ENCODE data around the gene RGS17.
A peak's percentile ranks its signal among the peaks of the same experiment; 100 is the strongest.

Gene RGS17

DNA sequence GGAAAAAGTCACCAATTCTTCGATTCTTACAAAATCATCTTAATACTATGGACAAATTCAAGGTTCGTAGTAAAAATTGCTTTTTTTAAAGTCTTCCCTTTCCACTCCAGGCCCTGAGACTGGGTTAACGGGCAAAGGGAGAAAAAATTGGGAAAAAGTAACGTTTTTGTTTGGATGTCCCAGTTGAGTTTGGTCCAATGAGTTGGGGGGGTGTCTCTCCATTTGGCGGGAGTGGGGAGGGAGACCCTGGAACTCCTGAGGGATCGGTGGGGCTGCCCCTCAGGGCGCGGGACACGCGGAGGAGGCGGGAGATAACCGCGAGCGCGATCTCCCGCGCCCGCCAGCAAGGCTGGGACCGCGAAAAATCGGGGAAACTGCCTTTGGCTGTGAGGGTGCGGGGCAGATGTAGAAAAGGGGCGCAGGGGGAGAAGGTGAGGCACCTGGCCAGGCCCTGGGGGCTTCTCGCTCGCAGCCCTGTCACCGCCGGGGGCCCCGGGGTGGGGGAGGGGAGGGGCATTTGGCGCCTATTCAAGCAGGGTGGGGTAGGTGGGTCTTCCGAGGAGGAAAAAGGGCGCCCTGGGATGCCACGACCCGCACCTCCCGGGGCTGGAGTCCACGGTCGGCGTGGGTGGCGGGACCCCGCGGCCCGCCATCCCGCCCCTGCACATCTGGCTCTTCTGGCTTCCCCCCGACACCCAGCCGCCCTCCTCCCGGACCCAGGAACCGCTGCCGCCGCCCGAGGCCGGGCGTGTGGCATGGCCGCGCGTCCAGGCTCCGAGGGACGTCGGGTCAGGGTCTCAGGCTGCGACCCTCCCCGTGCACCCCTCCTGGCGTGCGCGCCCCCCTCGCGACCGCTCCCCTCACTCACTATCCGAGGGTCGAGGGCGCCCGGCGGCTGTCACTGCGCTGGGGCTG, 148.8 kb downstream of the RGS17 start (continued):
- TF ChIP-seq ZNF704 (tag by site-specific recombination; IDR thresholded peaks at IDR 0.05) (no peak), ZNF596 (tag by site-specific recombination; IDR thresholded peaks at IDR 0.05) (no peak), ZNF501 (tag by site-specific recombination; IDR thresholded peaks at IDR 0.05) (no peak), ZNF221 (tag by site-specific recombination; IDR thresholded peaks at IDR 0.05; ENCODE audit: borderline replicate concordance) (no peak), SALL2 (tag by site-specific recombination; IDR thresholded peaks at IDR 0.05; ENCODE audit: borderline replicate concordance) (no peak), ZNF133 (tag by site-specific recombination; IDR thresholded peaks at IDR 0.05) (no peak), YY2 (tag by site-specific recombination; IDR thresholded peaks at IDR 0.05) (no peak), ZNF423 (tag by site-specific recombination; IDR thresholded peaks at IDR 0.05) (peak; percentile 53), ZNF341 (tag by site-specific recombination; IDR thresholded peaks at IDR 0.05; ENCODE audit: low read depth) (peak; percentile 97), ZNF404 (tag by site-specific recombination; IDR thresholded peaks at IDR 0.05) (no peak), ZNF837 (tag by site-specific recombination; IDR thresholded peaks at IDR 0.05) (no peak), EGR2 (tag by site-specific recombination; IDR thresholded peaks at IDR 0.05; ENCODE audit: low read depth) (no peak), BCL11B (tag by site-specific recombination; IDR thresholded peaks at IDR 0.05; ENCODE audit: low read depth) (no peak), SP7 (tag by site-specific recombination; IDR thresholded peaks at IDR 0.05) (peak; percentile 14; the same call in 1 of the 2 replicates), ZBTB21 (tag by site-specific recombination; IDR thresholded peaks at IDR 0.05) (no peak), ZNF707 (tag by site-specific recombination; IDR thresholded peaks at IDR 0.05) (no peak), OVOL3 (tag by site-specific recombination; IDR thresholded peaks at IDR 0.05) (no peak; the same call in 1 of the 2 replicates), ZNF426 (tag by site-specific recombination; IDR thresholded peaks at IDR 0.05) (no peak; the same call in 1 of the 2 replicates), BCL6B (tag by site-specific recombination; IDR thresholded peaks at IDR 0.05) (no peak), ZNF791 (tag by site-specific recombination; IDR thresholded peaks at IDR 0.05) (no peak), ZNF223 (tag by site-specific recombination; IDR thresholded peaks at IDR 0.05) (no peak), ZNF560 (tag by site-specific recombination; IDR thresholded peaks at IDR 0.05; ENCODE audit: borderline replicate concordance) (no peak), ZBTB8A (tag by site-specific recombination; IDR thresholded peaks at IDR 0.05) (peak; percentile 87; the same call in 1 of the 2 replicates), ZNF391 (tag by site-specific recombination; IDR thresholded peaks at IDR 0.05; ENCODE audit: borderline replicate concordance, low read depth) (no peak), ZBTB49 (tag by site-specific recombination; IDR thresholded peaks at IDR 0.05; ENCODE audit: low read depth) (no peak), ZNF274 (IDR thresholded peaks at IDR 0.05; ENCODE audit: low read length) (no peak), ZNF274 (tag by site-specific recombination; IDR thresholded peaks at IDR 0.05; ENCODE audit: borderline replicate concordance) (no peak), ZNF585B (tag by site-specific recombination; IDR thresholded peaks at IDR 0.05) (no peak), SP2 (tag by site-specific recombination; IDR thresholded peaks at IDR 0.05) (peak; percentile 71), ZNF416 (tag by site-specific recombination; IDR thresholded peaks at IDR 0.05) (no peak), ZSCAN30 (tag by site-specific recombination; IDR thresholded peaks at IDR 0.05) (no peak), ZNF747 (tag by site-specific recombination; IDR thresholded peaks at IDR 0.05) (no peak)
- TF ChIP-seq, protein P1, sequence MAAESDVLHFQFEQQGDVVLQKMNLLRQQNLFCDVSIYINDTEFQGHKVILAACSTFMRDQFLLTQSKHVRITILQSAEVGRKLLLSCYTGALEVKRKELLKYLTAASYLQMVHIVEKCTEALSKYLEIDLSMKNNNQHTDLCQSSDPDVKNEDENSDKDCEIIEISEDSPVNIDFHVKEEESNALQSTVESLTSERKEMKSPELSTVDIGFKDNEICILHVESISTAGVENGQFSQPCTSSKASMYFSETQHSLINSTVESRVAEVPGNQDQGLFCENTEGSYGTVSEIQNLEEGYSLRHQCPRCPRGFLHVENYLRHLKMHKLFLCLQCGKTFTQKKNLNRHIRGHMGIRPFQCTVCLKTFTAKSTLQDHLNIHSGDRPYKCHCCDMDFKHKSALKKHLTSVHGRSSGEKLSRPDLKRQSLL (tag by site-specific recombination; IDR thresholded peaks at IDR 0.05) = no peak
- TF ChIP-seq, protein P2, sequence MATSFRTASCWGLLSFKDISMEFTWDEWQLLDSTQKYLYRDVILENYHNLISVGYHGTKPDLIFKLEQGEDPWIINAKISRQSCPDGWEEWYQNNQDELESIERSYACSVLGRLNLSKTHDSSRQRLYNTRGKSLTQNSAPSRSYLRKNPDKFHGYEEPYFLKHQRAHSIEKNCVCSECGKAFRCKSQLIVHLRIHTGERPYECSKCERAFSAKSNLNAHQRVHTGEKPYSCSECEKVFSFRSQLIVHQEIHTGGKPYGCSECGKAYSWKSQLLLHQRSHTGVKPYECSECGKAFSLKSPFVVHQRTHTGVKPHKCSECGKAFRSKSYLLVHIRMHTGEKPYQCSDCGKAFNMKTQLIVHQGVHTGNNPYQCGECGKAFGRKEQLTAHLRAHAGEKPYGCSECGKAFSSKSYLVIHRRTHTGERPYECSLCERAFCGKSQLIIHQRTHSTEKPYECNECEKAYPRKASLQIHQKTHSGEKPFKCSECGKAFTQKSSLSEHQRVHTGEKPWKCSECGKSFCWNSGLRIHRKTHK (tag by site-specific recombination; IDR thresholded peaks at IDR 0.05) = no peak
